ENCODE measurements around the gene GIT2. TPM values are rescaled to one million over a fixed set of nuclear protein-coding genes. Genes with fewer than 3 reads are reported as not detected.

The GIT2 gene
- total and polyA plus RNA-seq, 2 of the 13 experiments (the other 11 are each of a cell fraction or from before 2014, with no cell fraction given) = 18.4 to 19.8 TPM

DNA sequence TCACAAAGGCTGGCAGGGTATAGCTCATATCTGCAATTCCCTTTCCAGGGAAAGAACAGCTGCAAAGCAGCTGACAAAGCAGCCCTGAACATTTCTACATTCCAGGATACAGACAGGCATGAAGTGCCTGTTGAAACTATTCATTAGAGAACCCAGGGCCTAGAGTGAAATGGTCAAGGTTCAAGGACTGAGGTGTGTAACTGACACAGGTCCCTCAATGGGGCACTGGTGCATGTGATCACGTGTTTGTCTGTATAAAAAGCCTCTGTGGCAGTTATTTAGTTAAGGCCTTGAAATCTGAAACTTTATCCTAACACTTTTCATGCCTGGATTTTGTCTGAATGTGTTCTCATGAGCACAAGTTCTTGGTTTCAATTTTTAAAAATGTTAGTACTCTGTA lies 47.1 kb downstream of the GIT2 start (continued):
- TF ChIP-seq, protein P1, sequence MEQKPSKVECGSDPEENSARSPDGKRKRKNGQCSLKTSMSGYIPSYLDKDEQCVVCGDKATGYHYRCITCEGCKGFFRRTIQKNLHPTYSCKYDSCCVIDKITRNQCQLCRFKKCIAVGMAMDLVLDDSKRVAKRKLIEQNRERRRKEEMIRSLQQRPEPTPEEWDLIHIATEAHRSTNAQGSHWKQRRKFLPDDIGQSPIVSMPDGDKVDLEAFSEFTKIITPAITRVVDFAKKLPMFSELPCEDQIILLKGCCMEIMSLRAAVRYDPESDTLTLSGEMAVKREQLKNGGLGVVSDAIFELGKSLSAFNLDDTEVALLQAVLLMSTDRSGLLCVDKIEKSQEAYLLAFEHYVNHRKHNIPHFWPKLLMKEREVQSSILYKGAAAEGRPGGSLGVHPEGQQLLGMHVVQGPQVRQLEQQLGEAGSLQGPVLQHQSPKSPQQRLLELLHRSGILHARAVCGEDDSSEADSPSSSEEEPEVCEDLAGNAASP (CRISPR knock-in tag; IDR thresholded peaks at IDR 0.05; ENCODE audit: borderline replicate concordance) = peak; percentile 46; the same call in 1 of the 2 replicates
- no peak for TF ChIP-seq ZSCAN31 (CRISPR knock-in tag; IDR thresholded peaks at IDR 0.05; ENCODE audit: low read depth)
- TF ChIP-seq MTF1 (CRISPR knock-in tag; IDR thresholded peaks at IDR 0.05) = no peak
- TF ChIP-seq, protein P2, sequence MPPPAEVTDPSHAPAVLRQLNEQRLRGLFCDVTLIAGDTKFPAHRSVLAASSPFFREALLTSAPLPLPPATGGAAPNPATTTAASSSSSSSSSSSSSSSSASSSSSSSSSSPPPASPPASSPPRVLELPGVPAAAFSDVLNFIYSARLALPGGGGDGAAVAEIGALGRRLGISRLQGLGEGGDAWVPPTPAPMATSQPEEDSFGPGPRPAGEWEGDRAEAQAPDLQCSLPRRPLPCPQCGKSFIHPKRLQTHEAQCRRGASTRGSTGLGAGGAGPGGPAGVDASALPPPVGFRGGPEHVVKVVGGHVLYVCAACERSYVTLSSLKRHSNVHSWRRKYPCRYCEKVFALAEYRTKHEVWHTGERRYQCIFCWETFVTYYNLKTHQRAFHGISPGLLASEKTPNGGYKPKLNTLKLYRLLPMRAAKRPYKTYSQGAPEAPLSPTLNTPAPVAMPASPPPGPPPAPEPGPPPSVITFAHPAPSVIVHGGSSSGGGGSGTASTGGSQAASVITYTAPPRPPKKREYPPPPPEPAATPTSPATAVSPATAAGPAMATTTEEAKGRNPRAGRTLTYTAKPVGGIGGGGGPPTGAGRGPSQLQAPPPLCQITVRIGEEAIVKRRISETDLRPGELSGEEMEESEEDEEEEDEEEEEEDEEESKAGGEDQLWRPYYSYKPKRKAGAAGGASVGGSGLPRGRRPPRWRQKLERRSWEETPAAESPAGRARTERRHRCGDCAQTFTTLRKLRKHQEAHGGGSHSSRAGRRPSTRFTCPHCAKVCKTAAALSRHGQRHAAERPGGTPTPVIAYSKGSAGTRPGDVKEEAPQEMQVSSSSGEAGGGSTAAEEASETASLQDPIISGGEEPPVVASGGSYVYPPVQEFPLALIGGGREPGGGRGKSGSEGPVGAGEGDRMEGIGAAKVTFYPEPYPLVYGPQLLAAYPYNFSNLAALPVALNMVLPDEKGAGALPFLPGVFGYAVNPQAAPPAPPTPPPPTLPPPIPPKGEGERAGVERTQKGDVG (CRISPR knock-in tag; IDR thresholded peaks at IDR 0.05; ENCODE audit: borderline replicate concordance) = no peak
- peak; percentile 60; the same call in 1 of the 2 replicates for TF ChIP-seq ZNF644 (CRISPR knock-in tag; IDR thresholded peaks at IDR 0.05; ENCODE audit: low read depth)
- TF ChIP-seq MIXL1 (CRISPR knock-in tag; IDR thresholded peaks at IDR 0.05) = peak; percentile 96
- TF ChIP-seq, protein P3, sequence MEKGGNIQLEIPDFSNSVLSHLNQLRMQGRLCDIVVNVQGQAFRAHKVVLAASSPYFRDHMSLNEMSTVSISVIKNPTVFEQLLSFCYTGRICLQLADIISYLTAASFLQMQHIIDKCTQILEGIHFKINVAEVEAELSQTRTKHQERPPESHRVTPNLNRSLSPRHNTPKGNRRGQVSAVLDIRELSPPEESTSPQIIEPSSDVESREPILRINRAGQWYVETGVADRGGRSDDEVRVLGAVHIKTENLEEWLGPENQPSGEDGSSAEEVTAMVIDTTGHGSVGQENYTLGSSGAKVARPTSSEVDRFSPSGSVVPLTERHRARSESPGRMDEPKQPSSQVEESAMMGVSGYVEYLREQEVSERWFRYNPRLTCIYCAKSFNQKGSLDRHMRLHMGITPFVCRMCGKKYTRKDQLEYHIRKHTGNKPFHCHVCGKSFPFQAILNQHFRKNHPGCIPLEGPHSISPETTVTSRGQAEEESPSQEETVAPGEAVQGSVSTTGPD (CRISPR knock-in tag; IDR thresholded peaks at IDR 0.05) = no peak
- TF ChIP-seq HNF4A (CRISPR knock-in tag; IDR thresholded peaks at IDR 0.05) = peak; percentile 98
- TF ChIP-seq CBFB (CRISPR knock-in tag; IDR thresholded peaks at IDR 0.05) = no peak
- peak; percentile 97 for TF ChIP-seq ZNF614 (CRISPR knock-in tag; IDR thresholded peaks at IDR 0.05; ENCODE audit: borderline replicate concordance)
- TF ChIP-seq EP300 (IDR thresholded peaks at IDR 0.05; ENCODE audit: low read depth in 2 of 2, low read length in 2 of 2) = peak; percentile 62 to 87; a peak in 3 of 4 replicates
- peak; percentile 49 for TF ChIP-seq EP300 (CRISPR knock-in tag; IDR thresholded peaks at IDR 0.05; ENCODE audit: borderline replicate concordance)
- no peak for TF ChIP-seq SETDB1 (CRISPR knock-in tag; IDR thresholded peaks at IDR 0.05; ENCODE audit: borderline replicate concordance)
- no peak for TF ChIP-seq TCF7L2 (IDR thresholded peaks at IDR 0.05; ENCODE audit: low read depth, low read length)
- no peak for TF ChIP-seq ZNF788 (CRISPR knock-in tag; IDR thresholded peaks at IDR 0.05; ENCODE audit: borderline replicate concordance)
- peak; percentile 74 for TF ChIP-seq ASH2L (IDR thresholded peaks at IDR 0.05; ENCODE audit: insufficient read length, low read depth, low read length)
- TF ChIP-seq RARA (CRISPR knock-in tag; IDR thresholded peaks at IDR 0.05) = peak; percentile 91
- TF ChIP-seq, protein P4, sequence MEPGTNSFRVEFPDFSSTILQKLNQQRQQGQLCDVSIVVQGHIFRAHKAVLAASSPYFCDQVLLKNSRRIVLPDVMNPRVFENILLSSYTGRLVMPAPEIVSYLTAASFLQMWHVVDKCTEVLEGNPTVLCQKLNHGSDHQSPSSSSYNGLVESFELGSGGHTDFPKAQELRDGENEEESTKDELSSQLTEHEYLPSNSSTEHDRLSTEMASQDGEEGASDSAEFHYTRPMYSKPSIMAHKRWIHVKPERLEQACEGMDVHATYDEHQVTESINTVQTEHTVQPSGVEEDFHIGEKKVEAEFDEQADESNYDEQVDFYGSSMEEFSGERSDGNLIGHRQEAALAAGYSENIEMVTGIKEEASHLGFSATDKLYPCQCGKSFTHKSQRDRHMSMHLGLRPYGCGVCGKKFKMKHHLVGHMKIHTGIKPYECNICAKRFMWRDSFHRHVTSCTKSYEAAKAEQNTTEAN (CRISPR knock-in tag; conservative IDR thresholded peaks at IDR 0.05) = peak; percentile 99
- TF ChIP-seq DPF2 (CRISPR knock-in tag; IDR thresholded peaks at IDR 0.05; ENCODE audit: borderline replicate concordance, low read depth) = peak; percentile 72; the same call in 1 of the 2 replicates
- TF ChIP-seq, protein P5, sequence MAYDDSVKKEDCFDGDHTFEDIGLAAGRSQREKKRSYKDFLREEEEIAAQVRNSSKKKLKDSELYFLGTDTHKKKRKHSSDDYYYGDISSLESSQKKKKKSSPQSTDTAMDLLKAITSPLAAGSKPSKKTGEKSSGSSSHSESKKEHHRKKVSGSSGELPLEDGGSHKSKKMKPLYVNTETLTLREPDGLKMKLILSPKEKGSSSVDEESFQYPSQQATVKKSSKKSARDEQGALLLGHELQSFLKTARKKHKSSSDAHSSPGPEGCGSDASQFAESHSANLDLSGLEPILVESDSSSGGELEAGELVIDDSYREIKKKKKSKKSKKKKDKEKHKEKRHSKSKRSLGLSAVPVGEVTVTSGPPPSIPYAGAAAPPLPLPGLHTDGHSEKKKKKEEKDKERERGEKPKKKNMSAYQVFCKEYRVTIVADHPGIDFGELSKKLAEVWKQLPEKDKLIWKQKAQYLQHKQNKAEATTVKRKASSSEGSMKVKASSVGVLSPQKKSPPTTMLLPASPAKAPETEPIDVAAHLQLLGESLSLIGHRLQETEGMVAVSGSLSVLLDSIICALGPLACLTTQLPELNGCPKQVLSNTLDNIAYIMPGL (CRISPR knock-in tag; IDR thresholded peaks at IDR 0.05; ENCODE audit: borderline replicate concordance in 1 of 2, low read depth in 1 of 2) = peak in 1 of 2 experiments; percentile 22; a peak in 1 of 4 replicates
- TF ChIP-seq KDM6A (CRISPR knock-in tag; IDR thresholded peaks at IDR 0.05; ENCODE audit: low read depth) = peak; percentile 83
- no peak for TF ChIP-seq ZNF572 (CRISPR knock-in tag; IDR thresholded peaks at IDR 0.05)

All from HepG2 (cell line).